ENCODE results near the gene CAPSL. TPM values are rescaled to one million over a fixed set of nuclear protein-coding genes. Genes with fewer than 3 reads are reported as not detected.
"Not testable (repeated sequence)": the region's sequence is repeated elsewhere in the genome, so short reads cannot be mapped to it uniquely, and the experiment has no call there.

Gene CAPSL
- not detected in 2 replicates for total RNA-seq

DNA sequence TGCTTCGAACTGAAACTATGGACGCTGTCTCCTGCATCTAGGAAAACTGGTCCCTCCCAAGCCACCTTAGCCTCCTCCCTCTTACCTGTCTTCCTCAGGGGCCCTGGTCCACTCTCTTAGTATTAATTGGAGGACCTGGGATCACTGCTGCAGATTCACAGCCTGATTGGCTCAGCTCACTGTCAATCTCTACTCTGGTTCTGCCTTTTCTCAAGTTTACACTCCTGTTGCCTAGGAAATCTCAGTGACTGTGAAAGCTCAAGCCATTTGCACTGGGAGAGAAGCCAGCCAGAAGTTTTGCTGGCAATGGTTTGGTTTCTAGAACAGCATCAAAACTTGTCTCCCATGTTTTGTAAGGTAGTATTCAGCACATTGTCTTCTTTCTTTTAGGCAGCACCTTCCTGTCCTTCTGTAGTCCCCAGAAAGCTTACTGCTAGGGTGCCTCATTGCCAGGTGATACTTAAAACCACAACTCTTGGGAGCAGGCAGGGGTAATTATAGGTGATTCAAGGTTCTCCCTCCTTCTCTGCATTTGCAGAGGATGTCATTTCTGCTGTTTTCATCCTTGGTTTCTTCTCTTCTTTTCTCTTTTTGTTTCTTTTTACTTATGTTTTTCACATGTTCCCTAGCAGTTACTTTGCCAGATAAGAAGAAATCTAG, at the start of gene CAPSL:
CAPSL (minus strand) TSS at position 55 of the 660 bp plus-strand sequence. CDS start 17,502 bp downstream, outside the sequence.
- DNase-seq (ENCODE audit: low read depth), result peak; percentile 39
- H3K4me3 ChIP-seq (ENCODE audit: low read depth, low read length), result no peak within 1 kb of the TSS
- H3K27me3 ChIP-seq (ENCODE audit: control insufficient read depth, insufficient read depth, low read length), result no peaks in the 10 kb centered on the region
- TF ChIP-seq CTCF (IDR thresholded peaks at IDR 0.05; ENCODE audit: insufficient read depth, low read length, severe bottlenecking), result no peak
- no peak for FAIRE-seq
- no peaks in the 10 kb centered on the region for H3K36me3 ChIP-seq (ENCODE audit: control insufficient read depth, insufficient read depth, low read length)

GRCh38 chr5:35987776-35988175, 49.4 kb upstream of the CAPSL start:
- TF ChIP-seq CTCF (IDR thresholded peaks at IDR 0.05; ENCODE audit: insufficient read depth, low read length, severe bottlenecking), result no peak
- FAIRE-seq (no peak), DNase-seq (ENCODE audit: low read depth) (no peak)
- Histone ChIP-seq H3K4me3 (ENCODE audit: low read depth, low read length) (no peak overlapping the region), H3K36me3 (ENCODE audit: control insufficient read depth, insufficient read depth, low read length) (no peaks in the 10 kb centered on the region), H3K27me3 (ENCODE audit: control insufficient read depth, insufficient read depth, low read length) (no peaks in the 10 kb centered on the region)

GRCh38 chr5:35979715-35980114, 41.3 kb upstream of the CAPSL start:
- no peak for TF ChIP-seq CTCF (IDR thresholded peaks at IDR 0.05; ENCODE audit: insufficient read depth, low read length, severe bottlenecking)
- Histone ChIP-seq H3K36me3 (ENCODE audit: control insufficient read depth, insufficient read depth, low read length) (no peaks in the 10 kb centered on the region), H3K4me3 (ENCODE audit: low read depth, low read length) (no peak overlapping the region), H3K27me3 (ENCODE audit: control insufficient read depth, insufficient read depth, low read length) (no peaks in the 10 kb centered on the region)
- FAIRE-seq (no peak), DNase-seq (ENCODE audit: low read depth) (no peak)

GRCh38 chr5:35976859-35977258, 38.4 kb upstream of the CAPSL start:
- DNase-seq (ENCODE audit: low read depth); FAIRE-seq; H3K27me3 ChIP-seq (ENCODE audit: control insufficient read depth, insufficient read depth, low read length): not testable (repeated sequence)

GRCh38 chr5:35974570-35974969, 36.1 kb upstream of the CAPSL start:
- no peaks in the 10 kb centered on the region for H3K36me3 ChIP-seq (ENCODE audit: control insufficient read depth, insufficient read depth, low read length)
- no peak for FAIRE-seq
- no peaks in the 10 kb centered on the region for H3K27me3 ChIP-seq (ENCODE audit: control insufficient read depth, insufficient read depth, low read length)
- no peak for TF ChIP-seq CTCF (IDR thresholded peaks at IDR 0.05; ENCODE audit: insufficient read depth, low read length, severe bottlenecking)
- no peak overlapping the region for H3K4me3 ChIP-seq (ENCODE audit: low read depth, low read length)
- DNase-seq (ENCODE audit: low read depth), result no peak

More at GRCh38 chr5:35976859-35977258, 38.4 kb upstream of the CAPSL start:
- not testable (repeated sequence) for H3K36me3 ChIP-seq (ENCODE audit: control insufficient read depth, insufficient read depth, low read length); H3K4me3 ChIP-seq (ENCODE audit: low read depth, low read length)

DNA sequence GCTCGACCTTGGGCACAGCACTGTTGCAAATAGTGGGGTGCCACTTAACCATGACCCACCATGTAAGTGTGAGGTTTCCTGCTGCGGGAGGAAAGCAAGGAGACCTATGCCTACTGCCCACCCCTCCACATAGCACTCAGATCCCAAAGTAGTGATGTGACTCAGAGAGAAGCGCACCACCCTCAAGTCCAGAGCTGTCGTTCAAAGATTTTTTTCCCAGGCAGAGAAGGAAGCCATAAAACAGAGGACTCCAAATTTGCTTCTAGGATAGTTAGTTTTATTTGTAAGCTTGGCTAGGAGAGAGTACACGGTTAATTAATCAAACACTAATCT, 33.4 kb upstream of the CAPSL start:
- FAIRE-seq (no peak), DNase-seq (ENCODE audit: low read depth) (no peak)
- no peak overlapping the region for H3K4me3 ChIP-seq (ENCODE audit: low read depth, low read length)
- H3K36me3 ChIP-seq (ENCODE audit: control insufficient read depth, insufficient read depth, low read length), result no peaks in the 10 kb centered on the region
- no peak for TF ChIP-seq CTCF (IDR thresholded peaks at IDR 0.05; ENCODE audit: insufficient read depth, low read length, severe bottlenecking)
- H3K27me3 ChIP-seq (ENCODE audit: control insufficient read depth, insufficient read depth, low read length), result no peaks in the 10 kb centered on the region
